Activated CD4-positive, alpha-beta T cell treated with anti-CD3 and anti-CD28 coated beads for 48 hours (primary cell): ENCODE measurements around the gene UBASH3A.

ENCODE experiments used
- DNase-seq: peaks from one replicate; pipeline ENCODE4 v3.0.0-alpha.2; 2020

The UBASH3A gene

DNA sequence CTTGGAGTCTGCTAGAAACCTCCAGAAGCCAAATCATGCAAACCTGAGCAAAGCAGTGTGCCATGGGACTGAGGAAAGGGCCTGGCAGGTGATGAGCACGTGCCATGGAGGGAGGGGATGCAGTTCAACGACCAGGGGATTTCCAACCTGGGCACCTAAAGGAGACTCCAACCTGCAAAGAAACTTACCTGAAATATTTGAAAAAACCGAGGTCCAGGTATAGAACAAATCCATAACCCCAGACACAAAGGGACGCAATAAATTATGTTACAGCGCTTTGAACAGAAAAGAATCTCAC lies 8.9 kb downstream of the UBASH3A start:
- DNase-seq: no peak

DNA sequence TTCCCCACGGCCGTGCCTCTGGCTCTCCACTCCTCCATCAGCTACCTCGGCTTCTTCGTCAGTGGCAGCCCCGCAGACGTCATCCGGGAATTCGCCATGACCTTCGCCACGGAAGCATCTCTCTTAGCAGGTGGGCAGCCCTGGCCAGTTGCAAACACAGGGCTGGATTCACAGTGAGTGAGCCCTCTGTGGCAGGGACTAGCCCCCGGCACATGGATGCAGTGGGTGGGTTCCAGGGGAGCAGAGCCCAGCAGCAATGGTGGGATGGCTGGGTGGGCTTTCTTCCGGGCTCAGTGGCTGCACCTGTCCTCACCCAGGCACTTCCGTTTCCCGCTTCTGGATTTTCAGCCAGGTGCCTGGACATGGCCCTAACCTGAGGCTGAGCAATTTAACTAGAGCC lies 9.4 kb downstream of the UBASH3A start:
- DNase-seq: no peak

DNA sequence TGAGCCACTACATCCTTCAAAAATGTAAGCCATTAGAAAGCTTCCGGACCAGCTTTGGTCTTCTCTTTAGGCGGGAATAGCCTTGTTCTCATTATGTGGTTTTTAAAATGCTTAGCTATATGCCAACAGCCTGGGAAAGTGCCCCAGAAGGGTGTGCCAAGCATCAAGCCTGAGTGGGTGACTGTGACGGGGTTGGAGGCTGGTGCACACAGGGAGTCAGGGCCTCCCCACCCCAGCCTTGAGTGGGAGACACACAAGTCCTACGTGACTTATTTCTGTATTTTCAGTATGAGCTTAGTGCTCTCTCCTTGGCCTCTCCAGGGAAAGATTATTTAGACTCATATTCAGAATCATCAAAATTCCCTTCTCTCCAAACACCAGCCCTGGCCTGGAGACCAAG lies 9.8 kb downstream of the UBASH3A start:
- DNase-seq: peak; percentile 62

GRCh38 chr21:42414066-42414465 lies 10.4 kb downstream of the UBASH3A start:
- DNase-seq: no peak

DNA sequence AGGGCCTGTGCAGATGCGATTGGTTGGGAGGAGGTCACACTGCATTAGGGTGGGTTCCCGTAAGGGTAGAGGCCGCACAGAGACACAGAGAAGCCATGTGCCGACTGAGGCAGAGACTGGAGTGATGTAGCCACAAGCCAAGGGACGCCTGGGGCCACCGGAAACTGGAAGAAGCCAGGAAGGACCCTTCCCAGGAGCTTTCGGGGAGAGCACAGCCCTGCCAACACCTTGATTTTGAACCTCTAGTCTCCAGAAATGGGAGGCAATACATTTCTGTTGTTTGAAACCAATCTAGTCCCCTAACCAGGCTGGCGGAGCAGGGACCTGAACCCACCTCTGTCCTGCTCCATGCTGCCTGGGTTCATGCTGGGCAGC lies 10.8 kb downstream of the UBASH3A start:
- DNase-seq: no peak

- DNase-seq: peak; percentile 98
Observed at GRCh38 chr21:42414928-42415769, 11.4 kb downstream of the UBASH3A start.

DNA sequence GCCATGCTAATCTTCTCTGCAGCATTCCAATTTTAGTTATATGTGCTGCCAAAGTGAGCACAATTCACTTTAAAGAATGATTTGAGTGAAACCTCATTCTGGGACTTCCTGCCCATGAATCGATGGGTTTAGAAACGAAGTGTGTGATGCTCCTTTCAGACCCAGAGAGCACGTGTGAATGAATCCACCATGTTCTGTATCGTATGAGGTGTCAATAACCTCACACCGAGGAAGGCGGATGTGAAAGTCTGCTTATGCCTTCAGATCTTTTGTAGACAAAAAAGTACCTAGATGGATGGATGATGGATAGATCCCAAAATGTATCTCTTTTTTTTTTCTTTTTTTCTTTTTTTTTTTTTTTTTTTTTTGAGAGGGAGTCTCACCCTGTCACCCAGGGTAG lies 13.8 kb downstream of the UBASH3A start:
- DNase-seq: peak; percentile 60

GRCh38 chr21:42418886-42419285 lies 15.2 kb downstream of the UBASH3A start:
- DNase-seq: no peak

DNA sequence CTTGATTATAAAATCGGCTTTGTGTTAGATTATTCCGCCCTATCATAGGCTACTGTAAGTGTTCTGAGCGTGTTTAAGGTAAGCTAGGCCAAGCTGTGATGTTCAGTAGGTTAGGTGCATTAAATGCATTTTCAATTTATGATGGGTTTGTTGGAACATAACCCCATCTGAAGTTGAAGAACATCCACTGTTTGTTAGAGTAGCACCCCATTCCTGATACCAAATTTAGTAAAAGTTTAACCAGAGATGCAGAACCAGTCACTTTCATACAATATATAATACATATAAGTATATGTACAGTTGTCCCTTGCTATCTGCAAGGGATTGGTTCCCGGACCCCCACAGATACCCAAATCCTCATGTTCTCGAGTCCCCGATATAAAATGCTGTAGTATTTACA lies 16.1 kb downstream of the UBASH3A start:
- DNase-seq: no peak

- DNase-seq: no peak
Observed at GRCh38 chr21:42421018-42421793, 17.5 kb downstream of the UBASH3A start.

DNA sequence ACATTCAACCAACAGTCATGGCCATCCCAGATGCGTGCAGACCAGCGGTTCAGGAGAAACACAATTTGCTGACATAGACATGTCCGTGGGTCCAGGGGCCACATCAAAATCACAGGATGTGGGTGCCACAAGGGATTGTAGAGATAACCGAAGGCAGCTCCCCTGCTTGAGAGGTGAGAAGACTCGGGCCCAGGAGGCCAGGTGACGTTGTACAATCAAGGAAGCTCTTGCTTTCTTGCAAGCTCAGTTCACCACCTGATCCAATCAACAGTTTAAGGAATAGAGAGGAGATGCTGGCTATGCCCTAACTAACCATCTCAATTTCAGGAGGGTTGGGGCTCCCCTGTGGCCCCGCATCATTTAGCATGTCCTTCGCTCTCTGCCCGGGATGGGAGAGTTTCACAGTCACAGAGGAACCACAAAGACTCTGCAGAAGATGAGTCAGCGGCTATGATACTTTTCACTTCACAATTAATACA lies 19.5 kb downstream of the UBASH3A start:
- DNase-seq: peak; percentile 73

- DNase-seq: no peak
Observed at GRCh38 chr21:42423685-42424084, 20.0 kb downstream of the UBASH3A start.

GRCh38 chr21:42424914-42425541 lies 21.3 kb downstream of the UBASH3A start:
- DNase-seq: peak; percentile 66

DNA sequence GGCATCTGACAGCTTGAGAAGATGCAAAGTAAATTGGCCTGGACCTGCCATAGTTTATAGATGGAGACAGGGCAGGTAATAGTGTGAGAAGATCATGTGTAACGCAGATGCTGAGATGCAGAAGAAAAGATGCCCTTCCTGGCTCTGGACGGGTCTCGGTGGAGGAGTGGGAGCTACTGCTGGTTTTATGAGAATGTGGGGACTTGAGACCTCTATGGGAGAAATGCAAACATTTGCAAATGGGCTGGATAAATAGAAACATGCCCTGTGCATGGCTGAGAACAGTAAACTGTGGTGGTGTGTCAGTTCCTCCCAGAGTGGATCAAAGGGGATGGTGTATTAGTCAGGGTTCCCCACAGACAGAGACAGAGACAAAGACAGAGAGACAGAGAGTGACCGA lies 21.9 kb downstream of the UBASH3A start:
- DNase-seq: no peak

DNA sequence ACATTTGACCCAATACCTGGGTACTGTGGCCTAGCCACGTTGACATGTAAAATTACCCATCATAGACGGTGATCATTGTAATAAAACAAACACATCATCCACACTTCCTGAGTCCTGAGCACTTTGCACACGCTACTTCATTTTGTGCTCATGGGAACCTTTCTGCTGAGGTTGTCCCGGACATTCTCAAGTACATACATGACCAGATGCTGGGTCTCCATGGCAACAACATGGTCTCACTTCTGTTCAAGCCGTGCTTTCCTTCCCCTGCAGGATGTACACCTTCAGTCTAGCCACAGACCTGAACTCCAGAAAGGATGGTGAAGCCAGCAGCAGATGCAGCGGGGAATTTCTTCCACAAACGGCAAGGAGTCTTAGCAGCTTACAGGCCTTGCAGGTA lies 22.7 kb downstream of the UBASH3A start:
- no peak for DNase-seq

- DNase-seq: no peak
Observed at GRCh38 chr21:42426876-42427480, 23.3 kb downstream of the UBASH3A start.

DNA sequence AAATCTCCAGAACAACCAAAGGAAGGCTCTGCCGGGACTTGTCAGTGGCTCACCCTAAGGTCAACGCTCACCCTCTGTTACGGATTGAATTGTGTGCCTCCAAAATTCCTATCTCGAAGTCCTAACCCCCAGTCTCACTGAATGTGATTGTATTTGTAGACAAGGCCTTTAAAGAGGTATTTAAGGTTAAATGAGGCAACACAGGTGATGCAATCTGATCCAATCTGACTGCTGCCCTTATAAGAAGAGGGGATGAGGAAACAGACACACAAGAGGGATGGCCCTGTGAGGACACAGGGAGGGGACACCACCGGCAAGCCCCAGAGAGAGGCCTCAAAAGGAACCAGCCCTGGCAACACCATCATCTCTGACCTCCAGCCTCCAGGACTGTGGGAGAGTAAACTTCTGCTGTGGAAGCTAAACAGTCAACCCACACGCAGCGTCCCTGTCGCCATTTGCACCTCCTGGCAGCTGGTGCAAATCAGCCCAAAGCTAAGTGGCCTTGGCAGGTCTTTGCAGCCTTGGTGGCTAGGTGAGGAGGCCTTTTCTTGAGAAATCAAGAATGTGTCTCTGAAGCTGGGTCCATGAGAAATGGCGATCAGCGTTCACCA lies 24.2 kb downstream of the UBASH3A start:
- DNase-seq: no peak

GRCh38 chr21:42429021-42429420 lies 25.3 kb downstream of the UBASH3A start:
- no peak for DNase-seq

GRCh38 chr21:42429856-42430255 lies 26.2 kb downstream of the UBASH3A start:
- DNase-seq: no peak

- no peak for DNase-seq
Observed at GRCh38 chr21:42430521-42430920, 26.8 kb downstream of the UBASH3A start.

- no peak for DNase-seq
Observed at GRCh38 chr21:42431196-42431595, 27.5 kb downstream of the UBASH3A start.

DNA sequence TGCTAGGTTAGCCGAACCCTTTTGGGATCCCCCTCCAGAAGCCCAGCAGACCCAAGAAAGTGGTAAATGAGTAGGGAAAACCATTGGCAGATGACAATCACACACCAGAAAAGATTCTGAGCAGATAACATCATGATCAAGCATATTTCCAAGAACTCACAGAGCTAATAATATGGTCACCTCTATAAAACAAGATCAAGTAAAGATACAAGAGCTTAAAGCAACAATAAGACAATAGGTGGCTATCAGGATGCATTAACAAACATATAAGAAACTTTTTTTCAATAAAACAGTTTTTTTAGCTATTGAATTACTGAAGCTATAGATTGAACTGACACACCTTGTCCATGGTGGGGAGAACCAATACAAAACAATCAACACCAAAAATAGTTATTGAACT lies 29.0 kb downstream of the UBASH3A start:
- DNase-seq: no peak

- DNase-seq: no peak
Observed at GRCh38 chr21:42433946-42434551, 30.3 kb downstream of the UBASH3A start.
